Psoas muscle (tissue), 8 donors: ENCODE results near the gene NELFB. TPM values are rescaled to one million over a fixed set of nuclear protein-coding genes. Genes with fewer than 3 reads are reported as not detected.

Source experiments
- ATAC-seq, 4 donors: fragments of 200-7000 bp; cut with Tn5 transposase; one replicate each; pipeline ENCODE4 v1.9.1; 2020; ENCODE audit warnings: moderate library complexity in 3 of 4, mild to moderate bottlenecking in 2 of 4
- DNase-seq, 2 donors: peaks; one replicate each; pipeline ENCODE4 v3.0.0-alpha.2; 2020
- H3K27ac ChIP-seq: fragments of 200-600 bp; one replicate; pipeline ENCODE4 v1.8.0; 2022
- H3K27me3 ChIP-seq, 3 donors: fragments of 200-600 bp in 1 of 3; one replicate each; pipeline versions ENCODE4 v1.6.1 to v1.8.0; 2013 to 2022; ENCODE audit warnings: low read length in 2 of 3, mild to moderate bottlenecking in 2 of 3, moderate library complexity in 1 of 3; ENCODE audit not compliant: insufficient read depth in 3 of 3
- H3K36me3 ChIP-seq, 2 donors: fragments of 200-600 bp in 1 of 2; one replicate each; pipeline versions ENCODE4 v1.6.1 to v1.8.0; 2013 to 2022; ENCODE audit warnings: low read depth in 1 of 2, mild to moderate bottlenecking in 1 of 2, moderate library complexity in 1 of 2; ENCODE audit not compliant: insufficient read depth in 1 of 2
- H3K4me1 ChIP-seq: fragments of 200-600 bp; one replicate; pipeline ENCODE4 v1.8.0; 2022
- H3K4me3 ChIP-seq: fragments of 200-600 bp; one replicate; pipeline ENCODE4 v1.8.0; 2022; ENCODE audit warnings: mild to moderate bottlenecking
- H3K9me3 ChIP-seq: fragments of 200-600 bp; one replicate; pipeline ENCODE4 v1.8.0; 2022
- CTCF ChIP-seq: fragments of 200-600 bp; IDR thresholded peaks from one replicate; pipeline ENCODE4 v1.8.0; 2022; ENCODE audit warnings: antibody characterized with exemption
- whole genome bisulfite sequencing, 3 donors: extraction: QIAGEN DNeasy Blood & Tissue Kit; methylation state at CpG; one replicate each; pipeline versions ENCODE4 v1.1.6 to v1.1.7; 2013; 5-methylcytosine and 5-hydroxymethylcytosine counted together
- intact Hi-C, 2 donors: fragments of 100-400 bp; cut with DNase I; formaldehyde crosslinking; loops; one replicate each; pipeline versions ENCODE4 v1.11.0 to v1.14.2; 2022
- polyA plus RNA-seq, 3 donors: library from polyadenylated mRNA; stranded (reverse); fragments of 200-250 nt; gene quantifications; one replicate each; pipeline ENCODE4 v1.2.3, GENCODE V29; 2013
- total RNA-seq, 4 donors: library from RNA; stranded (reverse); fragmentation: NEBNext Ultra II Directional in 2 of 4; extraction: Animal tissue kit (Norgen Biotek cat#: 25700) in 2 of 4; gene quantifications; one replicate each; pipeline versions ENCODE4 v1.2.1 to v1.2.4, GENCODE V29; 2021 to 2023
- donor health status: healthy with polysubstance abuse.
- donor health status: DM: no; HTN: no; CAD: no; lungs with moderate emphysema.
- donor health status: Bipolar disorder and iron deficiency.
- donor health status: healthy.
- donor health status: DM: yes; HTN: yes; CAD: no.
- donor health status: DM: no; HTN: no; CAD: no.
- donor health status: DM: no; HTN: no; CAD: no.
- donor health status: DM: yes; HTN: yes; CAD: no.

Gene NELFB
- total and polyA plus RNA-seq, 7 donors = 39.1 to 74.3 (median 43.8) TPM

GRCh38 chr9:137253717-137254623, 1.2 kb upstream of the NELFB start:
- 51 to 61% (median 52%) methylated on average over 21 of the region's 21 CpGs for WGBS, 3 donors
- ATAC-seq = peak in 3 of 4 donors; percentile 12 to 17 (median 17)
- no peaks in the 10 kb centered on the region for H3K27me3 ChIP-seq
- H3K27ac ChIP-seq = peak overlapping the region; percentile 80
- peaks cover 14% of the 10 kb centered on the region for H3K4me1 ChIP-seq
- DNase-seq = no peak
- peak overlapping the region; percentile 98 for H3K4me3 ChIP-seq
- H3K9me3 ChIP-seq = no peaks in the 10 kb centered on the region
- no peak for TF ChIP-seq CTCF
- intact Hi-C loops = no loop called here
- peaks cover 0 to 28% of the 10 kb centered on the region in 2 donors for H3K36me3 ChIP-seq

- 2% methylated on average over 45 to 51 of the region's 51 CpGs for WGBS, 3 donors
- H3K27ac ChIP-seq = peak overlapping the region; percentile 80
- ATAC-seq = peak; percentile 10 to 48 (median 38)
Measured at GRCh38 chr9:137255448-137256114, 454 bp downstream of the NELFB start.

GRCh38 chr9:137256362-137256761, 1.2 kb downstream of the NELFB start:
- no peaks in the 10 kb centered on the region for H3K27me3 ChIP-seq
- intact Hi-C loops = no loop called here
- TF ChIP-seq CTCF = no peak
- peaks cover 0 to 35% of the 10 kb centered on the region in 2 donors for H3K36me3 ChIP-seq
- no peak overlapping the region for H3K27ac ChIP-seq
- H3K4me3 ChIP-seq = peak overlapping the region; percentile 98
- no peaks in the 10 kb centered on the region for H3K9me3 ChIP-seq
- 77 to 82% (median 78%) methylated on average over 15 of the region's 15 CpGs for WGBS, 3 donors
- DNase-seq = no peak
- peaks cover 14% of the 10 kb centered on the region for H3K4me1 ChIP-seq
- no peak for ATAC-seq

More at GRCh38 chr9:137255448-137256114, 454 bp downstream of the NELFB start:
- no peak for TF ChIP-seq CTCF
- DNase-seq = peak in 1 of 2 donors; percentile 60
- H3K36me3 ChIP-seq = peaks cover 0 to 35% of the 10 kb centered on the region in 2 donors
- intact Hi-C loops = no loop called here
- peaks cover 14% of the 10 kb centered on the region for H3K4me1 ChIP-seq
- H3K27me3 ChIP-seq = no peaks in the 10 kb centered on the region
- no peaks in the 10 kb centered on the region for H3K9me3 ChIP-seq
- peak overlapping the region; percentile 98 for H3K4me3 ChIP-seq

GRCh38 chr9:137256856-137257255, 1.7 kb downstream of the NELFB start:
- no peak for ATAC-seq
- H3K27ac ChIP-seq = no peak overlapping the region
- WGBS, 3 donors = 88 to 92% (median 90%) methylated on average over 15 of the region's 15 CpGs

More at GRCh38 chr9:137256856-137257255, 1.7 kb downstream of the NELFB start:
- Histone ChIP-seq H3K27me3 (no peaks in the 10 kb centered on the region), H3K4me1 (peaks cover 14% of the 10 kb centered on the region), H3K36me3 (peaks cover 0 to 35% of the 10 kb centered on the region in 2 donors), H3K4me3 (peak overlapping the region; percentile 98), H3K9me3 (no peaks in the 10 kb centered on the region)
- TF ChIP-seq CTCF = no peak
- DNase-seq = no peak
- intact Hi-C loops = no loop called here
